Ishikawa (cell line): ENCODE data around the gene SLK.

Experiments
- CEBPB ChIP-seq: IDR thresholded peaks from 2 replicates; pipeline ENCODE4 v1.6.1; 2012
- EP300 ChIP-seq: IDR thresholded peaks from 2 replicates; pipeline ENCODE4 v1.6.1; 2012; ENCODE audit warnings: borderline replicate concordance
- FOXM1 ChIP-seq: IDR thresholded peaks from 2 replicates; pipeline ENCODE4 v1.6.1; 2012; ENCODE audit warnings: low read depth, borderline replicate concordance
- TCF12 ChIP-seq: IDR thresholded peaks from 2 replicates; pipeline ENCODE4 v1.6.1; 2012; ENCODE audit warnings: low read depth
- YY1 ChIP-seq: IDR thresholded peaks from 2 replicates; pipeline ENCODE4 v1.6.1; 2012; ENCODE audit warnings: low read depth
- TF ChIP-seq, protein P1 (sequence below): IDR thresholded peaks from 2 replicates; pipeline ENCODE4 v1.6.1; 2012; ENCODE audit warnings: low read depth, mild to moderate bottlenecking

DNA sequence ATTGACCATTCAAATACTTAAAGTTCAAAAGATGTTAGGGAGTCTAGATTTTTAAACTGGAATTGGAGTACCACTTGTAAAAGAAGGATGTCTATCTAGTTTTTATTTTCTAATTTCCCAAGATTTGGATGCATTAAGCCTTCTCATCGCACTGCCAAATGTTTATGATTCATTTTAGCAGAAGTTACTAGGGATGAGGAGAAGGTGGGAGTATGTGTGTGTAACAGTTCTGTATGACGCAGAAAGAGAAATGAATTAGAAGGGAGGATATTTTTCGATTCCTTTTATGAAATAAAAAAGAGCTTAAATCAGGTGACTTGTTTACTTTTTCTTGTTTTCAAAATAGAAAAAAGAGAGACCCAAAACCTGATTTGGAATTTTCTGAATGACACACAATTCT lies 6.8 kb upstream of the SLK start:
- no peak for TF ChIP-seq YY1
- TF ChIP-seq, protein P1, sequence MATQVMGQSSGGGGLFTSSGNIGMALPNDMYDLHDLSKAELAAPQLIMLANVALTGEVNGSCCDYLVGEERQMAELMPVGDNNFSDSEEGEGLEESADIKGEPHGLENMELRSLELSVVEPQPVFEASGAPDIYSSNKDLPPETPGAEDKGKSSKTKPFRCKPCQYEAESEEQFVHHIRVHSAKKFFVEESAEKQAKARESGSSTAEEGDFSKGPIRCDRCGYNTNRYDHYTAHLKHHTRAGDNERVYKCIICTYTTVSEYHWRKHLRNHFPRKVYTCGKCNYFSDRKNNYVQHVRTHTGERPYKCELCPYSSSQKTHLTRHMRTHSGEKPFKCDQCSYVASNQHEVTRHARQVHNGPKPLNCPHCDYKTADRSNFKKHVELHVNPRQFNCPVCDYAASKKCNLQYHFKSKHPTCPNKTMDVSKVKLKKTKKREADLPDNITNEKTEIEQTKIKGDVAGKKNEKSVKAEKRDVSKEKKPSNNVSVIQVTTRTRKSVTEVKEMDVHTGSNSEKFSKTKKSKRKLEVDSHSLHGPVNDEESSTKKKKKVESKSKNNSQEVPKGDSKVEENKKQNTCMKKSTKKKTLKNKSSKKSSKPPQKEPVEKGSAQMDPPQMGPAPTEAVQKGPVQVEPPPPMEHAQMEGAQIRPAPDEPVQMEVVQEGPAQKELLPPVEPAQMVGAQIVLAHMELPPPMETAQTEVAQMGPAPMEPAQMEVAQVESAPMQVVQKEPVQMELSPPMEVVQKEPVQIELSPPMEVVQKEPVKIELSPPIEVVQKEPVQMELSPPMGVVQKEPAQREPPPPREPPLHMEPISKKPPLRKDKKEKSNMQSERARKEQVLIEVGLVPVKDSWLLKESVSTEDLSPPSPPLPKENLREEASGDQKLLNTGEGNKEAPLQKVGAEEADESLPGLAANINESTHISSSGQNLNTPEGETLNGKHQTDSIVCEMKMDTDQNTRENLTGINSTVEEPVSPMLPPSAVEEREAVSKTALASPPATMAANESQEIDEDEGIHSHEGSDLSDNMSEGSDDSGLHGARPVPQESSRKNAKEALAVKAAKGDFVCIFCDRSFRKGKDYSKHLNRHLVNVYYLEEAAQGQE, result no peak
- no peak for TF ChIP-seq FOXM1
- no peak for TF ChIP-seq CEBPB
- no peak for TF ChIP-seq EP300
- TF ChIP-seq TCF12, result no peak
